GM18502 (cell line): Measurements from ENCODE around the gene IL17REL.

Experiments
- ATAC-seq: cut with Tn5 transposase; IDR thresholded peaks from one replicate; pipeline ENCODE4 v1.9.1; 2021; ENCODE audit warnings: mild to moderate bottlenecking; ENCODE audit not compliant: unreplicated experiment, poor library complexity

The IL17REL gene

GRCh38 chr22:50046481-50047245 is 34.1 kb upstream of the IL17REL start:
- ATAC-seq: no peak

GRCh38 chr22:50046019-50046415 is 33.5 kb upstream of the IL17REL start:
- ATAC-seq: no peak

- ATAC-seq: no peak
Observed at GRCh38 chr22:50045211-50046018, 32.9 kb upstream of the IL17REL start.

- ATAC-seq: no peak
Observed at GRCh38 chr22:50044485-50045118, 32.0 kb upstream of the IL17REL start.

- no peak for ATAC-seq
Observed at GRCh38 chr22:50041361-50042065, 28.9 kb upstream of the IL17REL start.

GRCh38 chr22:50040717-50041116 is 28.2 kb upstream of the IL17REL start:
- ATAC-seq: no peak

GRCh38 chr22:50039669-50040443 is 27.3 kb upstream of the IL17REL start:
- ATAC-seq: no peak

GRCh38 chr22:50035976-50036724 is 23.6 kb upstream of the IL17REL start:
- no peak for ATAC-seq

GRCh38 chr22:50035131-50035881 is 22.7 kb upstream of the IL17REL start:
- no peak for ATAC-seq

GRCh38 chr22:50034126-50035081 is 21.8 kb upstream of the IL17REL start:
- ATAC-seq: no peak

- no peak for ATAC-seq
Observed at GRCh38 chr22:50032941-50033601, 20.5 kb upstream of the IL17REL start.

GRCh38 chr22:50032109-50032871 is 19.7 kb upstream of the IL17REL start:
- no peak for ATAC-seq

GRCh38 chr22:50031189-50032091 is 18.9 kb upstream of the IL17REL start:
- ATAC-seq: no peak

GRCh38 chr22:50030297-50031188 is 18.0 kb upstream of the IL17REL start:
- no peak for ATAC-seq
